Measurements from ENCODE around the gene NLRX1. TPM values are rescaled to one million over a fixed set of nuclear protein-coding genes. Genes with fewer than 3 reads are reported as not detected.
"Not testable (repeated sequence)": the region's sequence is repeated elsewhere in the genome, so short reads cannot be mapped to it uniquely, and the experiment has no call there.

NLRX1 gene
- total RNA-seq, 1 donor from 2014 or later = 18.4 TPM

DNA sequence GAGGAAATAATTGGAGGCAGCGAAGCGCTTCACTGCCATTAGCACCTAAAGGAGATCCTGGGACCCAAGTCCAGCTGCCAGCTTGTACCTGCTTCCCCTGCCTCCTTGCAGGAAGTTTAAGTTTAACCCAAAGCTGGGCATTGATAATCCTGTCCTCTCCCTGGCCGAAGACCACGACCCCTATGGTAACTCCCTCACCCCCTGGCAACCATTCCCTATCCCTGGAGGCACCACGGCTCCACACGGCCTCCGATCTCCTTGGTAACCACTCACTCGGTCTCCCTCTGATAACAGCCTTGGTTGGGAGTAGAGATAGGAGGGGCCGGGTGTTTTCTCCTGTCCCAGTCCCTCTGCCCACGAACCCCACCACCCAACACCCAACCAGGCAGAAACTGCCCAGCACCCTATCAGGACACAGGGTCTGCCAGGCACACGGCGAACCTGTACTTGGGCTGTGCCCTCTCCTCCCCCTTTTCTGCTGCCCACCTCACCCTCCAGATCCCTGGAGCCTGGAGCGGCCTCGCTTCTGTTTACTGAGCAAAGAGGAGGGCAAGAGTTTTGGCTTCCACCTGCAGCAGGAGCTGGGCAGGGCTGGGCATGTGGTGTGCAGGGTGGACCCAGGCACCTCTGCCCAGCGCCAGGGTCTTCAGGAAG, 17.6 kb downstream of the NLRX1 start:
- DNase-seq = no peak

DNA sequence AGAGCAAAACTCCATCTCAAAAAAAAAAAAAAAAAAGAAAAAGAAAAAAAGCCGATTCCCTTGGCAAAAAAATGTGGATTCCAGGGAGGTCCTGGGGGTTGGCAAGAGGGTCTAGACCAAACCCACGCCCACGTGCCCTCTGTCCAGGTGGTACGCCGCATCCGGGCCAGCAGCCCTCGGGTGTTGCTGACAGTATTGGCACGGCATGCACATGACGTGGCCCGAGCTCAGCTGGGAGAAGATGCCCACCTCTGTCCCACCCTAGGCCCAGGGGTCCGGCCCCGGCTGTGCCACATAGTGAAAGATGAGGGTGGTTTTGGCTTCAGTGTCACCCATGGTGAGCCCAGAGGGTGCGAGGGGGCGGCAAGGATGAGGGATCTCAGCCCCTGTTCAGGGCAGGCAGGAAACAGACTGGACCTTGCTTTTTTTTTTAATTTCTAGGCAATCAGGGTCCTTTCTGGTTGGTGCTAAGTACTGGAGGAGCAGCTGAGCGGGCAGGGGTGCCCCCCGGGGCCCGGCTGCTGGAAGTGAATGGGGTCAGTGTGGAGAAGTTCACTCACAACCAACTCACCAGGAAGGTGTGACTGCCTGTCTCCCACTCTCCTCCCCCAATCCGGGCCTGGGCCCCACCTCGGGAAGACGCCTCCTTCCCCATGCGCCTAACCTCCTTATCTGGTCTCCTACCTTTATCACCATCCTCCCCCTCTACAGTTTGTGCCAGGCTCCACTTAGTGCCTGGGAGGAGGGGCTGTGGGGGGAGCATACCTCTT, 18.8 kb downstream of the NLRX1 start:
- DNase-seq = no peak

DNA sequence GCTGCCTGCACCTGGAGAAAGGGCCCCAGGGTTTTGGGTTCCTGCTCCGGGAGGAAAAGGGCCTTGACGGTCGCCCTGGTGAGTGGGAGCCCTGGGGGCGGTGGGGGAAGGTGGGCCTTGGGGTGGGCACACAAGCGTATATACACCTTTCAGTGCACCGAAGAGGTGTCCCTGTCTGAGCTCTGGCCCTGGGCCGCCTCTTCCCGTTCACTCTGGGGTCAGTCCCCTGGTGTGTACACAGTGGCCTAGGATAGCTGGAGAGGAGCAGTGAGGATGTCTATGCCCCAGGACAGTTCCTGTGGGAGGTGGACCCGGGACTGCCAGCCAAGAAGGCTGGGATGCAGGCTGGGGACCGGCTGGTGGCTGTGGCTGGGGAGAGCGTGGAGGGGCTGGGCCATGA, 19.5 kb downstream of the NLRX1 start:
- DNase-seq = no peak

DNA sequence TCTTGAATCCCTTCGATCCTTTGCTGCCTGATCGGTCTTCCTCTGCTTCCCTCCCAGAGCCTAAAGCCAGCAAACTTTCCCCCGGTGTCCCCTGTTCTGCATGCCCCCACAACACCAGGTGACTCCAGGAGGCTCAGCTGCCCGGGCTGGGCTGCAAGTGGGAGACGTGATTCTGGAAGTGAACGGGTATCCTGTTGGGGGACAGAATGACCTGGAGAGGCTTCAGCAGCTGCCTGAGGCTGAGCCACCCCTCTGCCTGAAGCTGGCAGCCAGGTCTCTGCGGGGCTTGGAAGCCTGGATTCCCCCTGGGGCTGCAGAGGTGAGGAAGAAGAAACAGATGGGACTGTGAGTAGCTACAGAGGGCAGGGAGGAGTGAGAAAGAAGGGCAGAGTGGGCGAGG, 20.4 kb downstream of the NLRX1 start:
- no peak for DNase-seq

DNA sequence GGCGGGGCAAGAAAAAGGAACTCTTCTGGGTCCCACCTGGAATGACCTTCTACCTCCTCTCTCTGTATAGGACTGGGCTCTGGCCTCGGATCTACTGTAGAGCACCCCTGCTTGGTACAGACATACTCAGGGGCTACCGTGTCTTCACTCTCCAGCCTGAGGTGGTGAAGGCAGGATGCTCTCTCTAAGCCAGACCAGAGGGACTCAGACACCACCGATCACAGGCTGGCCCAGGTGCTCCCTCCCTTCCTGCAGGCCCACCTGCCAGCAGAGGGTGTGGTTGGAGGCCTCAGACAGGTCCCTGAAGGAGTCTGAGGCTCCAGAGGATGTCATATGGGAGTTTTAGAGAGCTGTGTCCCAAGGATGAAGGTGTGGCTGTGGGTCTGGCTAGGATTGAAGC, 20.9 kb downstream of the NLRX1 start:
- no peak for DNase-seq

DNA sequence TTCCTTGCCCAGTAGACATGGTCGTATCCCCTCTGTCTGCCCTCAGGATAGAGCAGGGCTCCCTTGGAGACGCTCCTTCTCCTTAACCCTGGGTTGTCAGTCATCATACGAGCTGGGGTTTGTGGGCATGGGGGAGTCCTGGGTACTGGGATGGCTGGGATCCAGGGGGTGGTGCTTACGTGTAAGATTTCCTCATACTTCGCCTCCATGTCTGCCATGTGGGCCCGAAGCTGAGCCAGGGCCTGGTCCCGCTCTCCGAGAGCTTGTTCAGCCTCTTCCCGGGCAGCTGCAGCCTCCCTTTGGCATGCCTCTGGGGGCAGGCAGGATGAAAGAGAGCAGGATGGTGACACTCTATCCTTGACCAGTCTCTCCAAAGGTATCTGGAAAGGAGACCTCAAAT, 22.0 kb downstream of the NLRX1 start:
- DNase-seq = no peak

DNA sequence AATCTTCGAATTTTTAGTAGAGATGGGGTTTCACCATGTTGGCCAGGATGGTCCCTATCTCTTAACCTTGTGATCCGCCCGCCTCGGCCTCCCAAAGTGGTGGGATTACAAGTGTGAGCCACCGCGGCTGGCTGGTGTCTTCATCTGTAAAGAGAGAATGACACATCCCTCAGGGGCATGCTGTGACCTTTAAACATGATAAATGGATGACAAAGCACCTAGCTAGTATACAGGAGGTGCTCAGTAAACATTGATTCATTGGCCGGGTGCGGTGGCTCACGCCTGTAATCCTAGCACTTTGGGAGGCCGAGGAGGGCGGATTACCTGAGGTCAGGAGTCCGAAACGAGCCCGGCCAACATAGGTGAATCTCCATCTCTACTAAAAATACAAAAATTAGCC, 22.7 kb downstream of the NLRX1 start:
- not testable (repeated sequence) for DNase-seq

DNA sequence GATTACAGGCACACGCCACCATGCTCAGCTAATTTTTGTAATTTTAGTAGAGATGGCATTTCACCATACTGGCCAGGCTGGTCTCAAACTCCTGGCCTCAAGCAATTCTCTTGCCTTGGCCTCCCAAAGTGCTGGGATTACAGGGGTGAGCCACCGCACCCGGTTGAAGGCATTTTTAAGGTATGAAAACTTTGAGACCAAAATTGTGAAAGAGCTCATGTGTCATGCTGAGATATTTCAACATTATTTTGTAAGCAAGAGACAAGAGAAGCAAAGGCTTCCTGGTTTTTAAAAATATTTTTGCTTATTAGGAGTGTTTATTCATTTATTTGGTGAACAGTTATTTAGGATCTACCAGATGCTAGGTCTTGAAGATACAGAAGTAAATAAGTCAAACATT, 23.6 kb downstream of the NLRX1 start:
- DNase-seq = no peak

DNA sequence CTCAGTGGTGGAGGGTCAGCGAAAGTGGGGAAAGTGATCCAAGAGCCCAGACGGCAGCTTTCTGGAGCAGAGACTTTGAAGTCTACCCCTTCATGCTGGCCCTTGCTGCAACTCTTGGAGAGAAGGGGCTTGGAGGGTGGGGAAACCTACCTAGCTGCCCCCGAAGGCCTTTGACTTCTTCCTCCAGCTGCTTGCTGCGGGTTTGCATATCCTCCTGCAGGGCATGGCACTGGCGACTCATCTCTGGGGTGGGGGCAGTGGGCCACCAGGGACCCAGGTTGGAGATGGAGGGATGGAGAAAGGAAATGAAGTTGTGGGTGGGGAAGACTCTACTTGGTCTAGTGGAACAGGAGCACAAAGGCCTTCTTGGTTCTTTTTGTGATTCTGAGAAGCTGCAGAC, 24.5 kb downstream of the NLRX1 start:
- DNase-seq = no peak

DNA sequence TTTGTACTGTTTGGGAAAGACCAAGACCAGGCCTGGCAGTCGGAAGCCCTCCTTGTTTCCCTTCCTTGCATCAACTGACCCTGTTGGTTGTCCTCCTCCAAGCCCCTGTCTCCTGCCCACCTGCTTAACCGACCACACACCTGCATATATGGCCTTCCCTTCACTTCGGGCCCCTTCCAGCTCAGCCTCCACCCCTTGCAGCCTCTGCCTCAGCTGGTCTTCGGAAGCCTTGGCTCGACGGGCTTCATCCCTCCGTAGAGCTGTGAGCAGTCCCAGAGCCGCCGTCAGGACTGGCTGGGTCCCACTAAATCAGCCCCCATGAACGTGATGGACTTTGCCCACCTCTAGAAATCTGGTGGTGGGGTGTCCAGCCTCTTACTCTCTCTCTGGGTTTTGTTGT, 25.1 kb downstream of the NLRX1 start:
- DNase-seq = no peak

DNA sequence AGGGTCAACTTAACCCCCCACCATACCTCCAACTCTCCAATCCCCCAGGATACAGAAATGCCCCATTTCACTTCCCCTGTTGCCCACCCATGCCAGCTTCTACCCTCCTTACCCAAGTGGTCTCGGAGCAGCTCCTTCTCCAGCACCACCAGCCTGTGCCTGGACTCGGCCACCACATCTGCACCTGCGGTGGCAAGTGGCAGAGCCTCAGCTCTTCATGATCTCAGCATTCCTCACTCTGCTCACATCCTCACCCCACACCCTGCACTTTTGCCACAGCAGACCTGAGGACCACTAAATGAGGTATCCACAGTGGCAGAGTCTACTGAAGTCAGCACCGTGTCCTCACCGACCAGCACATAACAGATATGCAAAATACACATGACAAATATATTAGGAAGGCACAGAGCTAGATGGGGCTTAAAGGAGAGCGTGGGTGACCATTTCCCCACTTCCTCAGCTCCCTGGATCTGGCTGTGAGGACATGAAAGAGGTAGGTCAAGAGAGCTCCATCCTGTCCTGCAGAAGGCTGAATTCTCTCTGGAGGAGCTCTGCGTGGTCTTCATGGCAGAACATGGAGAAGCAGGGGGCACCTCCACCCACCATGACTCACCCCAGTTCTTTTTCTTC, 26.4 kb downstream of the NLRX1 start:
- no peak for DNase-seq

DNA sequence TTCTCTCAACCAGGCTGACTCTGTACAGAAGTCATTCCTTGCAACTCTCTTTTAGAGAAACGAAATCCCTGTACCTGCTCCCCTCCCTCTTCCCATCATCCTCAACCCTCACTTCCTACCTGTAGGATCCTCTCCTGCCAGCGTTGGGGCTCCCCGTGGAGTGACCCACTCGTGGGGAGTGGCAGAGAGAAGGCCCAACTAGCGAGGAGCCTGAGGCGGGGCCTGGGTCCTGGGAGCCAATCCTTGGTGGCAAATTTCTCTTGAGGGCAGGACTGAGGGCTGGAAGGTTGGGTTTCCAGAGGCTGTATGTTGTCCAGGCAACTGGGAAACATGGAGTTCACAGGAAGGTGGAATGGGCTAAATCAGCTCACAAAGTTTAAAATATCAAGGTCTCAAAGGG, 27.2 kb downstream of the NLRX1 start:
- DNase-seq = peak; percentile 81

DNA sequence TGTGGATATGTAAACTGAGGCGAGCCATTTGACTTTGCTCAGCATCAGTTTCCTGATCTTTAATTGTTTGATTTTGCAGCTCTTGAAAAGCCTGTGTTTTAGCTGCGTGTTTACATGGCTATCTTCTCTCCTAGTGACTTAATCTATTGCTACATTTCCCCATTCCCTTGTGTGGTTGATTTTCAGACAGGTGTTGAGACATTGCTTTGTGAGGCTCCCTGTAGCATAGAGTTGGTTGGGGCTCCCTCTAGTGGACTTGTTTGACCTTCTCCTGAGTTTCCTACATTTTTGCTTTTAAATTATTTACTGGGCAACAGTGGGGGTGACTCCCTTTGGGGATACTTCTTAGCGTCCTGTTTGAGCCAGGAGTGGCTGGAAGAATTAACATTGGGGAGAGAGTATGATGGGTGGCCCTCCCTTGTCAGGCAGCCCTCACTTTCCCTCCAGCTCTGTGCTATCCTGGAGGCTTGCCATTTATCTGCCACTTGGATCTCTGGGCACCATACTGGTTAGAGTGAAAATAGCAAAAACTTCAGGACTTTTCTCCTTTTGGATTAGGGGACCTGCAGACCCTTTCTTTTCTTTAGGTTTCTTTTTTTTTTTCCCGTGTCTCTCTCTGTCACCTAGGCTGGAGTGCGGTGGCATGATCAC, 28.4 kb downstream of the NLRX1 start:
- peak; percentile 92 for DNase-seq

DNA sequence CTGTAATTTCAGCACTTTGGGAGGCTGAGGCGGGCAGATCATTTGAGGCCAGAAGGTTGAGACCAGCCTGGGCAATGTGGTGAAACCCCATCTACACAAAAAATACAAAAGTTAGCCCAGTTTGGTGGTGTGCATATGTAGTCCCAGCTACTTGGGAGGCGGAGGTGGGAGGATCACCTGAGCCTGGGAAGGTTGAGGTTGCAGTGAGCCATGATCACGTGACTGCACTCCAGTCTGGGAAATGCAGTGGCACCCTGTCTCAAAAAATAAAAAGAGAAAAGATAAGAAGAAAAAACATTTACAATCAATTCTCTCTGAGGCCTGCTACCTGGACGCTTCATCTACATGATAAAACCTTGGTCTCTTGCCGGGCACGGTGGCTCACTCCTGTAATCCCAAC, 30.4 kb downstream of the NLRX1 start:
- no peak for DNase-seq

DNA sequence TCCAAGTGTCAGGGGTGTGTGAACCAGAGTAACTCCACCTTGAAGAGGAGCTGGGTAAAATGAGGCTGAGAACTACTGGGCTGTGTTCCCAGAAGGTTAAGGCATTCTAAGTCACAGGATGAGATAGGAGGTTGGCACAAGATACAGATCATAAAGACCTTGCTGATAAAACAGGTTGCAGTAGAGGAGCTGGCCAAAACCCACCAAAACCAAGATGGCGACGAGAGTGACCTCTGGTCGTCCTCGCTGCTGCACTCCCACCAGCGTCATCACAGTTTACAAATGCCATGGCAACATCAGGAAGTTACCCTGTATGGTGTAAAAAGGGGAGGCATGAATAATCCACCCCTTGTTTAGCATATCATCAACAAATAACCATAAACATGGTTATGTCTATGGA, 32.7 kb downstream of the NLRX1 start:
- not testable (repeated sequence) for DNase-seq

DNA sequence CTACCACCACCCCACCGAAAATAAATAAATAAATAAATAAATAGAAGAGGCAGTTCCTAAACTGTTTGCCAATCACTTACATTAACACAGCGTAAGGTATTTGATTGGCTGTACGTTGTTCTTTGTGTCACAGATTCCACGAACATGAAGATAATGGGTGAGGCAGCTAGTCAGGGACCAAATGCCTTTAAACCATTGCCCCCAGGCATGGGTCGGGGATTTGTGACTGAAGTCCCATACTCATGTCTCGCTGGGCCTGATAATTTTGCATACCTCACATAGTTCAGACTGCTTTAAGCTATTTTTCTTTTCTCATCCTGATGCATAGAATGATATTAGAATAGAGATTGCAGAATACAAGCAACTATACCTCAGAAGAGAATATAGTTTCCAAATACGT, 34.0 kb downstream of the NLRX1 start:
- no peak for DNase-seq

DNA sequence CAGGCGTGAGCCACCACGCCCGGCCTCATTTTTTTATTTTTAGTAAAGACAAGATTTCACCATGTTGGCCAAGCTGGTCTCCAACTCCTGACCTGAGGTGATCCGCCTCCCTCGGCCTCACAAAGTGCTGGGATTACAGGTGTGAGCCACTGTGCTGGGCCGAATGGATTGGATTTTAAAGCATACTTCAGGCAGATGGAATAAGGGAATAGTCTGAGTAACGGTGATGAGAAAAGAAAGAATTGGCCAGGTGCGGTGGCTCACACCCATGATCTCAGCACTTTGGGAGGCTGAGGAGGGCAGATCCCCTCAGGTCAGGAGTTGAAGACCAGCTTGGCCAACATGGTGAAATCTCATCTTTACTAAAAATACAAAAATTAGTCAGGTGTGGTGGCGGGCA, 35.5 kb downstream of the NLRX1 start:
- DNase-seq = no peak

DNA sequence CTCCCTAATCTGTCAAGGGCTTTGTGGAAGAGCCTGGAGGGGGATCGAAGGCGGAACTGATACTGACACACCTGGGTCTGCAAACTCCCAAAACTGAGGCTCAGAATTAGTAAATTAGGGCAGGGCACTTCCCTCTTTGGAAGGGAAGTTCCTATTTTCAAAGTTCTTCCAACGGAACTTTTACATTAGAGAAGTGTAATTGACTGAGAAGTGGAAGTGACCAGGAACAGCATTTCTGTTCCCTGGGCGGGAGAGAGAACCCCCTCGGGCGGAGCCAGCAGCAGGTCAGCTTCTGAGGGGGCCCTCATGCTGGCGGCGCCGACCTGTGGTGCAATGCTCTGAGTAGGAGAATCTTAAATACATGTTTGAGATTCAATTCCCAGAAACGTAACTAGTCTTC, 36.6 kb downstream of the NLRX1 start:
- DNase-seq = no peak

DNA sequence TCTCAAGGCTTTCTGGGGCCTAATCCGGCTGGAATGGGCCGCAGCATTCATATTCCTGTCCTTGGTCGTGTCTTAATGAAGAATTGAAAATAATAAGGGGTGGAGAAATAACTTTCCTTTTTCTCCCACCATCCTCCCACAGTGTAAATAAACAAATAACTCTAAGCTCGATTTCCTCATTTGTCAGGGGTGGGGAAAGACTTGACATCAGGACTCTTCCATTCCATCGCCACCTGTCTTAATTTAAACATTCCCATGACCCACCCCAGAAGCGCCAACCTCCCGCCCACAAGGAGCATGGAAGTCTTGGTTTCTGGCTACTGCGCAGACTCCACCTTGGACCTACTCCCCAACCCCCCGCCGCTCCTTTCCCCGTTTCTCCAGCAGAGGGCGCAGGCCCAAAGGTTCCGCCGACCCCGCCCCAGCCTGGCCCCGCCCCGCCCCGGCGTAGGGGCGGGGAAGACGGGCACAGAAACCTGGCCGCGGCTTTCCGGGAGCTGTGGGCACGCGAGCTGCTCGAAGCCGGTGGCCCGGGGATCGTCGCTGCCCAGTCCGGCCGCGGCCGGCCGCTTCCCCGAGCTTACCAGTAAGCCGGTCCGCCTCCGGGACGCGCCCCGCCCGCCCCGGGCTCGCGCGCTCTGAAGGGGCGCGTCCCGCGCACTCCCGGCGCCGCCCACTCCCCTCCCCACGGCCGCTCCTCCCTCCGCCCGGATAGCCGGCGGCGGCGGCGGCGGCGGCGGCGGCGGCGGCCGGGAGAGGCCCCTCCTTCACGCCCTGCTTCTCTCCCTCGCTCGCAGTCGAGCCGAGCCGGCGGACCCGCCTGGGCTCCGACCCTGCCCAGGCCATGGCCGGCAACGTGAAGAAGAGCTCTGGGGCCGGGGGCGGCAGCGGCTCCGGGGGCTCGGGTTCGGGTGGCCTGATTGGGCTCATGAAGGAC, 37.3 kb downstream of the NLRX1 start, which contains the start of gene CBL:
Gene CBL (plus strand): TSS at position 766 of the 937 bp plus-strand sequence. CDS start 79 bp downstream, at position 845.
- peak; percentile 94 for DNase-seq

DNA sequence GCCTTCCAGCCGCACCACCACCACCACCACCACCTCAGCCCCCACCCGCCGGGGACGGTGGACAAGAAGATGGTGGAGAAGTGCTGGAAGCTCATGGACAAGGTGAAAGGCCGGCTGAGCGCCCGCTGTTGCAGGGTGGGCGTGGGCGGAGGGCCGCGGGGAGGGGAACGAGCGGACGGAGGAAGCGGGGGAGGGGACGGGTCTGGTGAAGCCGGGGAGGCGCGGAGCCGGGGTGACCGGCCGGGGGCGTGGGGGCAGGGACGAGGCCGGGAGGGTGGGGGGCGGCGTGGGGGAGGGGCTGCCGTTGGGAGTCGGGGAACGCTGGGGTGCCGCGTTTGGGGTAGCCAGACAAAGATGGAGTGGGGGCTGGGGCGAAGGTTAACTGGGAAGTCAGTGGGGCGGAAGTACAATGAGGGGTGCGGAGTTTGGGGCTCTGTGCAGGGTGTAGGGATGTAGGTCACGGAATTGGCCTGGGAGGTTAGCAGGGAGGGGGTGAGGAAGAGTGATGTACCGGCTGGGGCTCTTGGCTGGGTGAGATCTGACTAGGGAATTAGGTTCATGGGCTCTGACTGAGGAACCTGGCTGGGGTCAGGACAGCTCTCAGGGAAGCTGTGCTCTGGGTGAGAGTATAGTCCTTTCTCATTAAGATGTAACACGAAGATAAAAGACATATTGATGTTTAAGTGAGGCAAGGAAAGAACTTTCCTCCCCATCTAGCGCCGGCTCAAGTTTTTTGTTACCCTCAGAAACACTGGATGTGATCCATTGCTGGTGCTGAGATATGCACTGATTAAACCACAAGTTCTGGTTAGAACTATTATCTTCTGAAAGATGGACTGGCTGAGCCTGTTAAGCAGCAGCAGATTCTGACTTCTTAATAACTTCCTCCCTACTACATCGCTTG, 38.2 kb downstream of the NLRX1 start:
- DNase-seq = peak; percentile 44

DNA sequence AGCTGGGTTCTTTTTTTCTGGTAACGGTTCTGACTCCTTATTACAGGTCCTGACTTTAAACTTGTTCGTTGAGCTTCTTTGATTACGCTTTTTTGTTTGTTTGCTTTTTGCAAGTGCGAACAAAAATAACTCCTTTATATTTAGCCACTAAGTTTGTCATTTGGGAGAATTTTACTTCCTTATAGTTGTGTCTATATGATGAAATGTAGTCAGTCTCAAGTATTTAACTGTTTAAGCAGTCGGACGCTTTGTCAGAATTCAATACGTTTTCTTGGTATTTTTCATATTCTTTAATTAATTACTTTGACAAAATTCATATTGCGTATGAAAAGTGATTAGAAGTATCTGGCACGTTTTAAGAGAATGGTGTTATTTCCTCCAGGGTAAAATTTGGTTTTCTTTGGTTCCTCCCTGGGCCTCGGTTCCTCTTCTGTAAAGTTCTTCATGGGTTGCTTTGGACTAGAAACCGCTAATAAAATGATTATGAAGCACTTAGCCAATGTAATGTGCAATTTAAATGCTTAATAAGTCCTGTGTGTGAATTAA, 39.0 kb downstream of the NLRX1 start:
- DNase-seq = no peak

Measured in dermis blood vessel endothelial cell (primary cell).